Activated B cell treated with CpG ODN at 0.5 μM for 24 hours (primary cell): Measurements from ENCODE around the gene KAZN. TPM values are rescaled to one million over a fixed set of nuclear protein-coding genes. Genes with fewer than 3 reads are reported as not detected.

ENCODE experiments used
- ATAC-seq: fragments of 200-7000 bp; cut with Tn5 transposase; one replicate; pipeline ENCODE4 v1.10.0; 2021; ENCODE audit warnings: low read depth, mild to moderate bottlenecking, moderate library complexity
- CTCF ChIA-PET: fragments of 350-600 bp; sonication (Branson Sonifier 250); formaldehyde crosslinking; loops from one replicate; lab custom pipeline; 2021; ENCODE audit warnings: antibody characterized with exemption; lab: Charles Lee
- POLR2A ChIA-PET: fragments of 350-600 bp; sonication (Branson Sonifier 250); formaldehyde crosslinking; loops from one replicate; lab custom pipeline; 2021; ENCODE audit warnings: antibody characterized with exemption; lab: Charles Lee
- DNase-seq: peaks from one replicate; pipeline ENCODE4 v3.0.0; 2022
- H3K27ac Mint-ChIP-seq: one replicate; pipeline ENCODE4 v1.8.0; 2020; ENCODE audit warnings: mixed read lengths
- H3K27me3 Mint-ChIP-seq: one replicate; pipeline ENCODE4 v1.8.0; 2021; ENCODE audit warnings: mixed read lengths
- H3K36me3 Mint-ChIP-seq: one replicate; pipeline ENCODE4 v1.8.0; 2021; ENCODE audit warnings: low read depth, mixed read lengths
- H3K4me1 Mint-ChIP-seq: one replicate; pipeline ENCODE4 v1.8.0; 2021; ENCODE audit warnings: mixed read lengths
- H3K4me3 Mint-ChIP-seq: one replicate; pipeline ENCODE4 v1.8.0; 2020; ENCODE audit warnings: mild to moderate bottlenecking, mixed read lengths
- H3K9me3 Mint-ChIP-seq: one replicate; pipeline ENCODE4 v1.8.0; 2020; ENCODE audit warnings: mixed read lengths
- intact Hi-C: fragments of 100-400 bp; cut with micrococcal nuclease; formaldehyde crosslinking; loops from one replicate; pipeline ENCODE4 v1.15.1; 2024
- total RNA-seq: library from RNA; stranded (reverse); gene quantifications from 2 replicates; pipeline ENCODE4 v1.2.3, GENCODE V29; 2022
- TF ChIP-seq, protein P1 (sequence below): fragments of 200-600 bp; IDR thresholded peaks from one replicate; pipeline ENCODE4 v1.8.0; 2022; ENCODE audit warnings: antibody characterized with exemption, mild to moderate bottlenecking

KAZN gene
- total RNA-seq, 1 donor from 2014 or later, result 0.73 TPM

DNA sequence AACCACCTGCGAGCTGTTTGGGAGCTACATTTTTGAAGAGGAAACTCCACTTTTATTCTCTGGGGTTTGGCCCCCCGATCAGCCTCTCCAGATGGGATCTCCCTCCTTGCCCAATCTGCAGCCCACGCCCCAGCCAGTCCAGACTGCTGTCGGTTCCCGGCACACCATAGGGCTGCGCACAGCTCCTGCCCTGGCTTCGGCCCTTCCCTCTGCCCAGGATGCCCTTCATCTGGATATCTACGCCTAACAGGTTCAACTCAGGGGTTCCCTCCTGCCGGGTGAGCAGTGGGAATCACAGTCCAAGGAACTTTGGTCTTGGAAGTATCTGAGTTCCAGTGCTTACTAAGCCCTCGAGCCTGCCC, 135.3 kb downstream of the KAZN start:
- ChIA-PET POLR2A (no interaction called here), CTCF (no interaction called here)
- DNase-seq (no peak), ATAC-seq (no peak)
- Mint-ChIP-seq H3K4me3 (no peak overlapping the region), H3K4me1 (peaks cover 3% of the 10 kb centered on the region), H3K27me3 (peaks cover 17% of the 10 kb centered on the region), H3K9me3 (no peaks in the 10 kb centered on the region), H3K27ac (no peak overlapping the region), H3K36me3 (no peaks in the 10 kb centered on the region)
- intact Hi-C loops, result no loop called here
- TF ChIP-seq, protein P1, sequence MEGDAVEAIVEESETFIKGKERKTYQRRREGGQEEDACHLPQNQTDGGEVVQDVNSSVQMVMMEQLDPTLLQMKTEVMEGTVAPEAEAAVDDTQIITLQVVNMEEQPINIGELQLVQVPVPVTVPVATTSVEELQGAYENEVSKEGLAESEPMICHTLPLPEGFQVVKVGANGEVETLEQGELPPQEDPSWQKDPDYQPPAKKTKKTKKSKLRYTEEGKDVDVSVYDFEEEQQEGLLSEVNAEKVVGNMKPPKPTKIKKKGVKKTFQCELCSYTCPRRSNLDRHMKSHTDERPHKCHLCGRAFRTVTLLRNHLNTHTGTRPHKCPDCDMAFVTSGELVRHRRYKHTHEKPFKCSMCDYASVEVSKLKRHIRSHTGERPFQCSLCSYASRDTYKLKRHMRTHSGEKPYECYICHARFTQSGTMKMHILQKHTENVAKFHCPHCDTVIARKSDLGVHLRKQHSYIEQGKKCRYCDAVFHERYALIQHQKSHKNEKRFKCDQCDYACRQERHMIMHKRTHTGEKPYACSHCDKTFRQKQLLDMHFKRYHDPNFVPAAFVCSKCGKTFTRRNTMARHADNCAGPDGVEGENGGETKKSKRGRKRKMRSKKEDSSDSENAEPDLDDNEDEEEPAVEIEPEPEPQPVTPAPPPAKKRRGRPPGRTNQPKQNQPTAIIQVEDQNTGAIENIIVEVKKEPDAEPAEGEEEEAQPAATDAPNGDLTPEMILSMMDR, result no peak

DNA sequence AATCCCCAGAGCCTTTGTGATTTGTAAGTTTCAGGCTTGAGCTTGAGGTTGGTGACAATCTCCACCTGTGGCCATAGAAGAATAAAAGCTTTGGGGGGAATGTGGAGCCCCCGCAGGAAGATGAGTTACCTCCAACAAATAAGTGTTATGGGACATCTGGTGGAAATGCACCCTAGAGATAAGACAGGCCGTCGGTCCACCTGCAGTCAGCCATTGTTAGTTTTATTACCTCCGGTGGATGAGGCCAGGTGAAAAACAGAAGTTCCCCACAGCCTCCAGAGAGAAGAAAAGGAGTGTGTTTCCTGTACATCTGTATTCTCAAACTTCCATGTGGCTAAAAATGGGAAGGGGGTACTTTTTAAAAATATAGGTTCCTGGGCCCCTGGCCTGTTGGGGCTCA, 137.4 kb downstream of the KAZN start:
- intact Hi-C loops, result no loop called here
- ATAC-seq (no peak), DNase-seq (no peak)
- Mint-ChIP-seq H3K4me1 (peaks cover 6% of the 10 kb centered on the region), H3K27me3 (peaks cover 25% of the 10 kb centered on the region), H3K36me3 (no peaks in the 10 kb centered on the region), H3K9me3 (no peaks in the 10 kb centered on the region), H3K27ac (no peak overlapping the region), H3K4me3 (no peak overlapping the region)
- CTCF ChIA-PET, result no interaction called here
- POLR2A ChIA-PET, result no interaction called here
- TF ChIP-seq, protein P1, result no peak

DNA sequence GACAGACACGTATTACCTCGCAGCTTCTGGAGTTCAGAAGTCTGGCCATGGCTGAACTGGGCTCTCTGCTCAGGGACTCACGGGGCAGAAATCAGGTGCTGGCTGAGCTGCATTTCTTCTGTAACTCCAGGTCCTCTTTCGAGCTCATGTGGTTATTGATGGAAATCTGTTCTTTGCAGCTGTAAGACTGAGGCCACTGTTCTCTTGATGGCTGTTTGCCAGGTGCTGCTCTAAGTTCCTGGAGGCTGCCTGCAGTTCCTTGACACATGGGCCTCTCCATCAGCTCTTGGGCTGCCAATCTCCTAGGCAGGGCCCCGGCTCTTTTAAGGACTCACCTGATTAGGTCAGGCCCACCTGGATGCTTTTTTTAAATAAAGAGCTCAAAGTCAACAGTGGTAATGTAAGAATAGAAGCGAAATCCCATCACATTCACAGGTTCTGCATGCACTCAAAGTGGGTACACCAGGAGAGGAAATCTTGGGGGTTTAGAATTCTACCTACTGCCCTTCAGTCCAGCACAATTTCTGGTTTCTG, 139.1 kb downstream of the KAZN start:
- H3K36me3 Mint-ChIP-seq, result no peaks in the 10 kb centered on the region
- intact Hi-C loops, result no loop called here
- no peak for DNase-seq
- POLR2A ChIA-PET, result no interaction called here
- TF ChIP-seq, protein P1, result no peak
- peaks cover 6% of the 10 kb centered on the region for H3K4me1 Mint-ChIP-seq
- no peak for ATAC-seq
- no peak overlapping the region for H3K27ac Mint-ChIP-seq
- no peak overlapping the region for H3K4me3 Mint-ChIP-seq
- no peaks in the 10 kb centered on the region for H3K9me3 Mint-ChIP-seq
- CTCF ChIA-PET, result no interaction called here
- H3K27me3 Mint-ChIP-seq, result peaks cover 40% of the 10 kb centered on the region

DNA sequence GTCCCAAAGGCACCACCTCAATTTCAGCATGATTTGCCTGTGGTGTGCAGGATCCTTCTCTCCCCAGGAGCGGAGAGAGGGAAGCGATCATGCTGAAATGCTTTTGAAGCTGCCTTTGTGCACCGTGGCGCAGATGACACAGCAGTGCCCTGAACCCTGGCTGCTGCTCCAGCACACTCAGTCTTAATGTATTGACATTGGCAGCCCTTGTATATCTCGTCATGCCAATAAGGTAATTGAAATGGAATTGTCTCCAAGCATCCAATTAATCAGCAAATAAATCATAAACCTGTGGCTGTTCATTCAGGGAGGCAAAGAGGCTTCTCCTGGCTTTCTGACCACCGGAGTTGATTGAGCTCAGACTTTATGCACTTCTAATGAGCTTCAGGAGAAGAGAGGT, 139.8 kb downstream of the KAZN start:
- TF ChIP-seq, protein P1, result no peak
- Mint-ChIP-seq H3K27ac (no peak overlapping the region), H3K4me1 (peaks cover 6% of the 10 kb centered on the region), H3K9me3 (no peaks in the 10 kb centered on the region), H3K4me3 (no peak overlapping the region), H3K27me3 (peaks cover 44% of the 10 kb centered on the region), H3K36me3 (no peaks in the 10 kb centered on the region)
- CTCF ChIA-PET, result no interaction called here
- intact Hi-C loops, result no loop called here
- POLR2A ChIA-PET, result no interaction called here
- ATAC-seq (no peak), DNase-seq (no peak)

DNA sequence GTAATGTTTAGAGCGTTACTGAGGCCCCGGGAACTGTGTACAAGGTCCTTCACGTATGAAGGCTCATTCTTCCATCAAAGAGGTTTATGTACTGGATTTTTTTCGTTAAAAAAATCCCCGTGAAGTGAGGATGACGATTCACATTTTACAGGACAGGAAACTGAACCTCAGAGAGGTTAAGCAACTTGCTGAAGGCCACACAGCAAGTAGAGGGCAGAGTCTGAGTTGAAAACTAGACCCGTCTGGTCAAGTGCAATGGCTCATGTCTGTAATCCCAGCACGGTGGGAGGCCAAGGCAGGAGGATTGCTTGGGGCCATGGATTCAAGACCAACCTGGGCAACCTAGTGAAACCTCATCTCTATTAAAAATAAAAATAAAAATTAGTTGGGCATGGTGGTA, 140.2 kb downstream of the KAZN start:
- POLR2A ChIA-PET, result no interaction called here
- no peak for ATAC-seq
- peaks cover 6% of the 10 kb centered on the region for H3K4me1 Mint-ChIP-seq
- H3K27me3 Mint-ChIP-seq, result peaks cover 44% of the 10 kb centered on the region
- TF ChIP-seq, protein P1, result no peak
- H3K27ac Mint-ChIP-seq, result no peak overlapping the region
- no peaks in the 10 kb centered on the region for H3K36me3 Mint-ChIP-seq
- CTCF ChIA-PET, result no interaction called here
- no peak for DNase-seq
- intact Hi-C loops, result no loop called here
- no peak overlapping the region for H3K4me3 Mint-ChIP-seq
- no peaks in the 10 kb centered on the region for H3K9me3 Mint-ChIP-seq
